Activated CD4-positive, alpha-beta memory T cell treated with anti-CD3 and anti-CD28 coated beads, Interleukin-2, amount 10 ng/mL, durations not matched to agents 7 days and 5 days (primary cell): ENCODE measurements around the gene CBX8. TPM values are rescaled to one million over a fixed set of nuclear protein-coding genes. Genes with fewer than 3 reads are reported as not detected.

Experiments
- CTCF ChIA-PET: fragments of 350-600 bp; sonication (Branson Sonifier 250); formaldehyde crosslinking; loops from one replicate; lab custom pipeline; 2021; ENCODE audit warnings: antibody characterized with exemption, inconsistent platforms; lab: Charles Lee
- POLR2A ChIA-PET: fragments of 350-600 bp; sonication (Branson Sonifier 250); formaldehyde crosslinking; loops from one replicate; lab custom pipeline; 2021; ENCODE audit warnings: antibody characterized with exemption; lab: Charles Lee
- DNase-seq: peaks from one replicate; pipeline ENCODE4 v3.0.0-alpha.2; 2020
- H3K27ac Mint-ChIP-seq: one replicate; pipeline ENCODE4 v1.8.0; 2021; ENCODE audit warnings: mild to moderate bottlenecking, mixed read lengths
- H3K27me3 Mint-ChIP-seq: one replicate; pipeline ENCODE4 v1.8.0; 2021; ENCODE audit warnings: mixed read lengths
- H3K36me3 Mint-ChIP-seq: one replicate; pipeline ENCODE4 v1.8.0; 2021; ENCODE audit warnings: low read depth, mixed read lengths
- H3K4me1 Mint-ChIP-seq: one replicate; pipeline ENCODE4 v1.8.0; 2021; ENCODE audit warnings: mixed read lengths
- H3K4me3 Mint-ChIP-seq: one replicate; pipeline ENCODE4 v1.8.0; 2021; ENCODE audit warnings: mild to moderate bottlenecking, mixed read lengths
- H3K9me3 Mint-ChIP-seq: one replicate; pipeline ENCODE4 v1.8.0; 2021; ENCODE audit warnings: mixed read lengths
- total RNA-seq, 2 experiments: library from RNA; stranded (reverse); gene quantifications; one replicate each; pipeline ENCODE4 v1.2.3, GENCODE V29; 2021

Gene CBX8
- total RNA-seq, 2 experiments from 2014 or later: 5.7 to 6.7 TPM

DNA sequence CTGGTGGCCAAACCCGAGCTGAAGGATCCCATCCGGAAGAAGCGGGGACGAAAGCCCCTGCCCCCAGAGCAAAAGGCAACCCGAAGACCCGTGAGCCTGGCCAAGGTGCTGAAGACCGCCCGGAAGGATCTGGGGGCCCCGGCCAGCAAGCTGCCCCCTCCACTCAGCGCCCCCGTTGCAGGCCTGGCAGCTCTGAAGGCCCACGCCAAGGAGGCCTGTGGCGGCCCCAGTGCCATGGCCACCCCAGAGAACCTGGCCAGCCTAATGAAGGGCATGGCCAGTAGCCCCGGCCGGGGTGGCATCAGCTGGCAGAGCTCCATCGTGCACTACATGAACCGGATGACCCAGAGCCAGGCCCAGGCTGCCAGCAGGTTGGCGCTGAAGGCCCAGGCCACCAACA, 13.0 kb downstream of the CBX8 start:
- no peak overlapping the region for H3K4me3 Mint-ChIP-seq

DNA sequence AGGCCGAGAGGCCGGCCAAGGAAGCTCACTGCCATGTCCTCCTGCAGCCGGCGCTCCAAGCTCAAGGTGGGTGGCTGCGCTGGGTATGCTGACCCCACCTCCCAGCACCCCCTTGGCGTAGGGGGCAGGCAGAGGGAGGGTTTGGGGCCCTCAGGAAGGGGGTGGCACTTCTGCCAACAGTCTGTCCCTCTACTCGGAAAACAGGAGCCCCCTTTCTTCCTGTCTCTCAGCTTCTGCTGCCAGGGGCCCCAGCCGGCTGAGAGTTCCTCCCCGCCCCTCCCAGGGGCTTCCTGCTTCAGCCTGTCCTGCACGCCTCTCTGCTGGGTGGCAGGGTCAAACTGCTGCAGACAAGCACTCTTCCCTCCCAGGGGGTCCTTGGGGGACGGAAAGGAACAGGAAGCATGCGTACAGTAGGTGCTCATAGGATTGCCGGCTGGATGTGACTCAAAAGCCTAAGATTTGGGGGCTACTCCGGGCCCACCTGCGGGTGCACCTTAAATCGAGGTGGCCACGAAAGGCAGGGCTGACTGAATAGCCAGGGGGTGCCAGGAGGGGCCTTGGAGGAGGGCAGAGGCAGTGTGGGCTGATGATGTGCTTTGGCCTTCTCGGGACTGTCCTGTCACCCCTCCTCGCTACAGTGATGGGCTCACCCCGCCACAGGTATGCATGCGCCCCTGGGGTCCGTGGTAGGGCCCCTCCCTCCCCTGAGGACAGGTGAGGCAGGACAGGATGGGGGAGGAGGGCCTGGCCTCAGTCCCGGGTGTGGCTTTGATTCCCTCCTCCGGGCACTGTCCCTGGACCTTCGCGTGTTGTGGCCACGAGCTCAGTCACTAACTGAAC, 14.9 kb downstream of the CBX8 start:
- Mint-ChIP-seq H3K27ac (no peak overlapping the region), H3K4me3 (no peak overlapping the region), H3K36me3 (no peaks in the 10 kb centered on the region), H3K4me1 (peaks cover 13% of the 10 kb centered on the region), H3K27me3 (peaks cover 34% of the 10 kb centered on the region), H3K9me3 (no peaks in the 10 kb centered on the region)
- POLR2A ChIA-PET: no interaction called here
- CTCF ChIA-PET: no interaction called here
- DNase-seq: no peak

More for the DNA sequence above, 13.0 kb downstream of the CBX8 start:
- ChIA-PET POLR2A (interaction anchor here (1.8 kb wide), 1 partner anchor 10 kb away, joined by 4 read pairs; no protein-coding TSS in a partner anchor), CTCF (no interaction called here)
- Mint-ChIP-seq H3K36me3 (no peaks in the 10 kb centered on the region), H3K27me3 (peaks cover 45% of the 10 kb centered on the region), H3K9me3 (no peaks in the 10 kb centered on the region), H3K27ac (no peak overlapping the region), H3K4me1 (peaks cover 5% of the 10 kb centered on the region)
- no peak for DNase-seq

DNA sequence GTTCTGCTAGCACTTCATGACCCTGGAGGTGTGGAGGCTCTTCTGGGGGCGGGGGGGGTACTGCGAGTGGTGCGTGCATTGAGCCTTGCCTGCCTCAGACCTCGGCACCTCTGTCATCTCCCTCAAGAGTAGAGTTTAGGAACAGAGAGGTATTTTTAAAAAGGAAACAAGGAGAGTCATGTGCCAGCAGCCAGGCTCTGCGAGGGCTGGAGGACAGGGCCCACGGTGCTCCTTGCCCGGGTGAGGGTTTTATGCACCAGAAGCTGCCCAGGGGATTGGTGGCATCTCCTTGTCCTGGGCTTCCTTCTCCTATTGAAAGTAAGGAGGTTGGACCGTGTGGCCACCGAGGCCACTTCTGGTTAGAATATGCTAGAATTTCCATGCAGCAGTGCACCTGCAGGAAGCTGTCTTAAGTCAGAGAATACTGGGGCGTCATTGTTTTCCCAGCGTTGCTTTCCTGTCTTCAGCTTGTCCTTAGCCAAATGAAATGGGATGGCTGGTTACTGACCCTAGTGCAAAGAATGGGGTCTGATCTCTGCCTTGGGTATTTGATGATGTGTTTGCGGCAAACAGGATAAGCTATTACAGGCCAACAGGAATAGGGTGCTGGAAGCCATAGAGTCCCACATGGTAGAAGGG, 15.7 kb downstream of the CBX8 start:
- Mint-ChIP-seq H3K27ac (no peak overlapping the region), H3K27me3 (peaks cover 36% of the 10 kb centered on the region), H3K4me1 (peaks cover 18% of the 10 kb centered on the region), H3K36me3 (no peaks in the 10 kb centered on the region), H3K9me3 (no peaks in the 10 kb centered on the region), H3K4me3 (no peak overlapping the region)
- POLR2A ChIA-PET: no interaction called here
- CTCF ChIA-PET: no interaction called here
- DNase-seq: no peak

DNA sequence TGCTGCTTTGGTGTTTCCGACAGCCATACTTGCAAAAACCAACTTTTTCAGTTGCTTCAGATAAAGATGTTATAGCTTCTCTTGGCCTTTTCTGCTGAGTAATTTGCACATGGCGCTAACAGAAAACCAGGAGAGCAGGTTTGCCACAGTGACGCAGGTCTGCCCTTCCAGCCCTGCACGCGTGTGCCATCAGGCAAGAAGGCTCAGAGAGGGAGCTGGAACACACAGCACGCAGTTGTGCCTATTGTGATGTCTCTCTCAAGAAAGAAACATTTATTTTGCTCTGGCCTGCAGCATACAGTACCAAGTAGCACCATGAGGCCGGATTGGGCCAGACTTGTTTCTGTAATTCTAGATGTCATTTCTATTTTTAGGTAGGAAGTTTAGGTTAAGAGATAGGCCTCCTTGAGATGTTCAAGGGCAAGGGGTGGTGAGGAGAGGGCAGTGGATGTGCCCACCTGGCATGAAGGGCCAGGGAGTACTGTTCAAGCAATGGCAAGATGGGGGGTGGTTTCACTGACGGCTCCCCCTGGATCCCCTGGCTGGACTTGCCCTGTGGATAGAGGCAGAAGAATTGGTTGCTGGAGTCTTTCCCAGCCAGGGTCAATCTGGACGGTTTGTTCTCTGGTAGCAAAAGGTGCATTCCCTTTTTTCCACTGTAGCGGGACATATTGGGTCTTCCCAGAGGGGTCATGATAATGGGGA, 17.1 kb downstream of the CBX8 start:
- Mint-ChIP-seq H3K9me3 (no peaks in the 10 kb centered on the region), H3K27me3 (peaks cover 49% of the 10 kb centered on the region), H3K27ac (no peak overlapping the region), H3K4me1 (peaks cover 18% of the 10 kb centered on the region), H3K36me3 (no peaks in the 10 kb centered on the region), H3K4me3 (peak overlapping the region; percentile 75)
- no peak for DNase-seq
- ChIA-PET POLR2A (no interaction called here), CTCF (interaction anchor here (1.7 kb wide), 1 partner anchor 38 kb away, joined by 4 read pairs; no protein-coding TSS in a partner anchor)

DNA sequence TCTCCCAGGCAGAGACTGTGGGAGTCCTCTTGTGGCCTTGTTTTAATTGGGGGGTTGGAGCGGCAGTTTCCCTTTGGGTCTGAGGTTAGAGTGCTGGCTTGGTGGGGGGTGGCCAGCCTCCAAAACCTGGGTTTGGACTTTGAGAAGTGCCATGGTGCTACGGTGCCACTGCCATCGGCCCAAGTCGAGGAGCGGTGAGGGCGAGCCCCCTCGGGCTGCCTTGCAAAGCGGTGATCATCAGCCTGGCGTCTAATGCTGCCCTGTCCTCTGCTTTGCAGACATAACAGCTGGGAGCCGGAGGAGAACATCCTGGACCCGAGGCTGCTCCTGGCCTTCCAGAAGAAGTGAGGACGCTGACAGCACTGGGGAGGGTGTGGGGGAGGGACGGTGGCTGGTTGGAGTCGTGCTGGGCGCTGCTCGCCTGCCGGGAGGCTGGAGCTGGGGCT, 17.8 kb downstream of the CBX8 start:
- H3K27me3 Mint-ChIP-seq: peaks cover 56% of the 10 kb centered on the region
- POLR2A ChIA-PET: interaction anchor here (1.4 kb wide), 1 partner anchor 60 kb away, joined by 5 read pairs; the partner anchor contains the start of gene CBX4
- H3K4me1 Mint-ChIP-seq: peaks cover 18% of the 10 kb centered on the region
- no peak for DNase-seq
- CTCF ChIA-PET: interaction anchor here (0.9 to 1.7 kb wide), 2 partner anchors 33 to 39 kb away, joined by 4 to 5 read pairs; no protein-coding TSS in a partner anchor
- H3K9me3 Mint-ChIP-seq: no peaks in the 10 kb centered on the region
- no peaks in the 10 kb centered on the region for H3K36me3 Mint-ChIP-seq
- peak overlapping the region; percentile 75 for H3K4me3 Mint-ChIP-seq
- H3K27ac Mint-ChIP-seq: no peak overlapping the region

DNA sequence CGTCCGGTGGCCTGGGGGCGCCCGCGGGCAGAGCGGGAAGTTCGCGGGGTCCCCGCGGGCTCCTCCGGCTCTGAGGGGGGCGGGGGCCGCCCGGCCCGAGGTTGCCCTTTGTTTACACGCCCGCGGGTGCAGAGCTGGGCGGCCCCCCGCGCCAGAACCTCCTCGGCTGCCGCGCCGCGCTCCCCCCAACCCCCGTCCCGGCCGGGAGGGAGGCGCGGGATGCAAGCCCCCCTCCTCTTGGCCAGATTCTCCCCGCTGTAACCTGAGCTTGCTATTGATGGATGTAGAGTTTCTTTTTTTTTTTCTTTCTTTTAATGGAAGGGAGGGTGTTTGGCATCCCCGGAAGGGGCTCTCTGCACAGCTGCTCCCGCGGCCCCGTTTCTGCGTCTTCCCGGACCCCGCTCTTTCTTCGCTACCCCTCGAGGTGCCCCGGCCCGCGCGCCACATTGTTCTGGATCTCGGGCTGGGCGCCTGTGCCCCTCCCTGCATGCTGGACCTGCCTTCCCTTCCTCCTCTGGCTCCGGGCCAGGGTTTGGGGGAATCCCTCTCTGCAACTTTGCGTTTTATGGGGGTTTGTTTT, 18.3 kb downstream of the CBX8 start:
- no peaks in the 10 kb centered on the region for H3K36me3 Mint-ChIP-seq
- H3K4me3 Mint-ChIP-seq: peak overlapping the region; percentile 75
- no peak overlapping the region for H3K27ac Mint-ChIP-seq
- H3K4me1 Mint-ChIP-seq: peaks cover 18% of the 10 kb centered on the region
- H3K27me3 Mint-ChIP-seq: peaks cover 59% of the 10 kb centered on the region
- ChIA-PET POLR2A (interaction anchor here (1.4 kb wide), 1 partner anchor 61 kb away, joined by 5 read pairs; the partner anchor contains the start of gene CBX4), CTCF (interaction anchor here (0.9 to 1.7 kb wide), 2 partner anchors 33 to 39 kb away, joined by 4 to 5 read pairs; no protein-coding TSS in a partner anchor)
- DNase-seq: no peak
- no peaks in the 10 kb centered on the region for H3K9me3 Mint-ChIP-seq

DNA sequence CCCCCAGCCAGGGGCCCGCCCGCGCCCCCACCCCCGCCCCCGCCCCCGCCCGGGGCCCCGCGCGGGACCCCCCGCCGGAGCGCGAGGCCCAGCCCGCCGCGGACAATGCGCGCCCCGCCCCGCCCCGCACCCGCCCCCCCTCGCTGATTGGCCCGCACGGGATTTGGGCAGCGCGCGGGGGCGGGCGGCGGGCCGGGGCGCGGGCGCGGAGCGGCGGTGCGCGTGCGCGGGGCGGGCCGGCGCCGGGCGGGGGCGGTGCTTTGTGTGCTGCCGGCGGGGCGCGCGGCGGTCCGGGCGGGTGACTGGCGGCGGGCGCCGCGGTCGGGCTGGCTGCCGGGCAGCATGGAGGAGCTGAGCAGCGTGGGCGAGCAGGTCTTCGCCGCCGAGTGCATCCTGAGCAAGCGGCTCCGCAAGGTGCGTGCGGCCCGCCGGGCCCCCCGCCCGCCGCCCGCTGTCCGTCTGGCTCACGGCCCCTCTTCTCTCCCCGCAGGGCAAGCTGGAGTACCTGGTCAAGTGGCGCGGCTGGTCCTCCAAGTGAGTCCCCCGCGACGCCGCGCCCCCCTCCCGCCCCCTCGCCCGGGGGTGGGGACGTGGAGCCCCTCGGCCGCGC, 18.9 kb downstream of the CBX8 start, which contains the start of gene CBX2:
Gene CBX2, plus strand, starts transcription at position 255 of the 610 bp plus-strand sequence. Its CDS starts 88 bp downstream, at position 343.
- H3K27ac Mint-ChIP-seq: no peak within 1 kb of the TSS
- peaks cover 18% of the 10 kb centered on the region for H3K4me1 Mint-ChIP-seq
- peaks cover 62% of the 10 kb centered on the region for H3K27me3 Mint-ChIP-seq
- no peaks in the 10 kb centered on the region for H3K36me3 Mint-ChIP-seq
- ChIA-PET CTCF (interaction anchor here (0.9 to 1.7 kb wide), 2 partner anchors 32 to 40 kb away, joined by 4 to 5 read pairs; no protein-coding TSS in a partner anchor), POLR2A (interaction anchor here (0.5 to 1.4 kb wide), 2 partner anchors 34 to 62 kb away, joined by 3 to 5 read pairs; partner anchors contain the start of gene CBX4)
- DNase-seq: peak; percentile 85
- H3K4me3 Mint-ChIP-seq: peak within 1 kb of the TSS; percentile 75
- H3K9me3 Mint-ChIP-seq: no peaks in the 10 kb centered on the region

DNA sequence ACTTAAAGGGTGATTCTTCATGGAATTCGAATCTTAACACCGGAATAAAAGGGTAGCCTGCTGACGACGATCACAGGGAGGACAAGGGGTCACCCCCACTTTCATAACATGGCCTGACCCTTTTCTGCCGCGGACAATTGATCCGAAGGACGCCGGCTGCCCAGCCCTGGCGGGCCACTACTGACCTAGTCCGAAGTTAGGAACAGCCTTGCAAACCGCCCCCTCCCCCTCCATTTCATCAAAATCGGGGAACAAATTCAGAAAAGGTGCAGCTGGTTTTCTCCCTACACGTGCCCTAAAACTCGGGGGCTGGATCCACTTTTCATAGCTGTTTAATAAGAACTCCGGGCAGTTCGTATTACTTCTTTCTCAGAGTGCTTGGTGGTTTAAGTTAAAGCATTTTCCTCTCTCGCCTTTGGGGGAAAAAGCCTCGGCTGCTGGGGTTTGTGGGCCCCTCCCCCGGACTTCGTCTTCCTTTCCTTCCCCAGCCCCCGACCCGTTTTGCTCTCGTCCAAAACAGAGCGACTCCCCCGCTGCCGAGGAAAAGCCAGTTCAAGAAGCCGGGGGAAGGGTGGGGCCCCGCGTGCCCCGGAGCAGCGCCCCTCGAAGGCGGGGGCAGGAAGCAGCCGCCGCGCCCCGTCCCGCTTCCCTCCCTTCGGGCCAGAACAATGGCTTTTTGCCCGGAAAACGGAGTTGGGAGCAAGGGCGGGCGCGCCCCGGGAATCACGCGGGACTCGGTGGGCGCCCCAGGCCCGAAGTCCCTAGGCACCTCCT, 19.6 kb downstream of the CBX8 start:
- POLR2A ChIA-PET: interaction anchor here (0.5 to 1.4 kb wide), 2 partner anchors 33 to 62 kb away, joined by 3 to 5 read pairs; partner anchors contain the start of gene CBX4
- Mint-ChIP-seq H3K27me3 (peaks cover 65% of the 10 kb centered on the region), H3K27ac (no peak overlapping the region)

DNA sequence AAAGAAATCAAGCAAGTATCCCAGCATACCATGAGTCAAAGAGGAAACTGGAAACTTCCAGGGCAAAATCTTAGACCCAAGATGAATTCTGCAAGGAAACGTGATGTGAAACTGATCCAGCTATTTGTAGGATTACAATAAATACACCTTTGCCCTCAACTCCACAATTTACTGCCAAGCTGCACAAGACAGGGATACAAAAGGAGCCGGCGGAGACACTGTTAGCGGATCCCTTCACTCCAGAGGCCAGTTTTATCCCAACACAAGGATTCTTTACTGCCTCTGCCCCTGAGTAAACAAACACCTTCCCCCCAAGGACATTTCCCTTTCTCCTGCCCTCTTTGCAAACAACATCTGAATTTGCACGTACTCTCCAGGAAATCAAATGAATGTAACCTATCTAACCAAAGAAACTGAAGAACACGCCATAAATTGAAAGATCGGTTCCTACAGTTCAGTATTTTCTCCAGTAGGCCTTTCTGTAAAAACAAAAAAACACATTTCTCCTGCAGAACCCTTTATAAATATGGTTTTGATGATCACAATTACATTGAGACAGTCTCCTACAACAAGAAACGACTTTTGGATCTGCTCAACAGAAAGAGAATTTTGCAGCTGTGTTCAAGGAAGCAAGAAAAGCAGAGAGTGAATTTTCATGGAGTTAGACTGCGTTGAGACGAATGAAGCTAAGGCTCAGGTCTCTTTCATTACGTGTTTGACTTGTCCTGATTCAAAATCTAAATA, 20.3 kb downstream of the CBX8 start:
- Mint-ChIP-seq H3K36me3 (no peaks in the 10 kb centered on the region), H3K4me3 (peak overlapping the region; percentile 4), H3K4me1 (peaks cover 18% of the 10 kb centered on the region), H3K27ac (no peak overlapping the region), H3K27me3 (peaks cover 64% of the 10 kb centered on the region), H3K9me3 (no peaks in the 10 kb centered on the region)
- no peak for DNase-seq
- ChIA-PET POLR2A (no interaction called here), CTCF (interaction anchor here (1.0 to 1.4 kb wide), 4 partner anchors 31 to 325 kb away, joined by 3 to 5 read pairs (median 3); partner anchors contain the start of gene GAA)

More for the DNA sequence above, 19.6 kb downstream of the CBX8 start:
- no peaks in the 10 kb centered on the region for H3K9me3 Mint-ChIP-seq
- H3K4me3 Mint-ChIP-seq: peak overlapping the region; percentile 4
- CTCF ChIA-PET: interaction anchor here (1.0 to 1.4 kb wide), 2 partner anchors 63 to 324 kb away, joined by 3 to 5 read pairs; partner anchors contain the start of gene GAA
- H3K4me1 Mint-ChIP-seq: peaks cover 18% of the 10 kb centered on the region
- H3K36me3 Mint-ChIP-seq: no peaks in the 10 kb centered on the region
- peak; percentile 42 for DNase-seq

DNA sequence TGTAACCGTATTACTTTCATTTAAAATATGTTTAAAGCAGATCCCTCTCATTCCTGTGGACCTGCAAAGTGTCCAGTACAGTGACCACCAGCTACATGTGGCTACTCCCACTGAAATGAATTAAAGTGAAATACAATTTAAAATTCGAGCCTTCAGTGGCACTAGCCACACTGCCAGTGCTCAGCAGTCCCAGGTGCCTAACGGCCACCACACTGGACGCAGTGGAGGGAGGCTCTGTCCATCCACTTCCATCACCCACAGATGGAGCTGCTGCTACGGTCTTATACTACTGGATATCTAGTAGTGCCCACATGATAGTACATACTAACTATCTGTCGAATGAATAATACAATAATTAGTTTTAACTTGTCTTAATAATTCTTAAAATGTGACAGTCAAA, 21.2 kb downstream of the CBX8 start:
- H3K27me3 Mint-ChIP-seq: peaks cover 64% of the 10 kb centered on the region
- H3K4me1 Mint-ChIP-seq: peaks cover 18% of the 10 kb centered on the region
- POLR2A ChIA-PET: interaction anchor here (0.8 kb wide), 1 partner anchor 62 kb away, joined by 3 read pairs; no protein-coding TSS in a partner anchor
- H3K36me3 Mint-ChIP-seq: no peaks in the 10 kb centered on the region
- DNase-seq: no peak
- CTCF ChIA-PET: interaction anchor here (0.7 to 1.3 kb wide), 3 partner anchors 30 to 34 kb away, joined by 3 to 4 read pairs (median 3); no protein-coding TSS in a partner anchor
- H3K9me3 Mint-ChIP-seq: no peaks in the 10 kb centered on the region
- H3K27ac Mint-ChIP-seq: no peak overlapping the region
- no peak overlapping the region for H3K4me3 Mint-ChIP-seq
